Gastroesophageal sphincter (tissue), 4 donors: ENCODE measurements around the gene NOP10. TPM values are rescaled to one million over a fixed set of nuclear protein-coding genes. Genes with fewer than 3 reads are reported as not detected.

Source experiments
- ATAC-seq: fragments of 150-250 bp; one replicate; pipeline ENCODE4 v1.9.1; 2016; ENCODE audit warnings: mild to moderate bottlenecking, moderate library complexity
- H3K27ac ChIP-seq, 4 donors: fragments of 200-600 bp; sonication (generic) in 3 of 4; 1 replicate in 3 of 4; 2 replicates in 1 of 4; pipeline ENCODE4 v1.5.1; 2016 to 2019
- H3K27me3 ChIP-seq: fragments of 200-600 bp; sonication (generic); one replicate; pipeline ENCODE4 v1.5.1; 2019
- H3K36me3 ChIP-seq, 2 donors: fragments of 200-600 bp; sonication (generic); one replicate each; pipeline ENCODE4 v1.5.1; 2019; ENCODE audit warnings: control low read depth in 1 of 2
- H3K4me1 ChIP-seq, 3 donors: fragments of 200-600 bp; sonication (generic); 1 replicate in 2 of 3; 2 replicates in 1 of 3; pipeline ENCODE4 v1.5.1; 2016 to 2019; ENCODE audit warnings: control low read depth in 2 of 3
- H3K4me3 ChIP-seq, 2 donors: fragments of 200-600 bp; sonication (generic); one replicate each; pipeline ENCODE4 v1.5.1; 2019; ENCODE audit warnings: mild to moderate bottlenecking in 1 of 2, moderate library complexity in 1 of 2
- H3K9me3 ChIP-seq, 3 donors: fragments of 200-600 bp; sonication (generic); one replicate each; pipeline ENCODE4 v1.5.1; 2017 to 2019; ENCODE audit warnings: control low read depth in 2 of 3
- CTCF ChIP-seq, 4 experiments: fragments of 200-600 bp in 2 of 4; fragments of 450-650 bp in 2 of 4; sonication (generic) in 1 of 4; IDR thresholded peaks; one replicate each; pipeline ENCODE4 v1.5.1; 2017 to 2019; ENCODE audit warnings: antibody characterized with exemption in 4 of 4, mild to moderate bottlenecking in 2 of 4, moderate library complexity in 2 of 4
- EP300 ChIP-seq: sonication (generic); formaldehyde crosslinking; IDR thresholded peaks from one replicate; pipeline ENCODE4 v1.6.1; 2017; ENCODE audit warnings: antibody characterized with exemption, mild to moderate bottlenecking
- POLR2A ChIP-seq, 2 donors: fragments of 450-650 bp; IDR thresholded peaks; one replicate each; pipeline ENCODE4 v1.6.1; 2017; ENCODE audit warnings: antibody characterized with exemption in 2 of 2, mild to moderate bottlenecking in 2 of 2, moderate library complexity in 1 of 2
- POLR2AphosphoS5 ChIP-seq: sonication (generic); formaldehyde crosslinking; IDR thresholded peaks from one replicate; pipeline ENCODE4 v1.6.1; 2017; ENCODE audit warnings: antibody characterized with exemption
- WGBS, 2 donors: methylation state at CpG; one replicate each; pipeline ENCODE4 v1.1.5; 2018; ENCODE audit warnings: low coverage in 1 of 2; 5-methylcytosine and 5-hydroxymethylcytosine counted together
- total RNA-seq, 4 donors: library from RNA; depleted of rRNA; stranded (reverse); fragments of >200 nt; gene quantifications; one replicate each; pipeline ENCODE4 v1.1.0, GENCODE V29; 2016

Gene NOP10
- total RNA-seq, 4 donors from 2014 or later = 93.3 to 128 (median 108) TPM

- no peaks in the 10 kb centered on the region for H3K9me3 ChIP-seq
- H3K36me3 ChIP-seq = peaks cover 0 to 46% of the 10 kb centered on the region in 2 donors
- no peak overlapping the region for H3K4me3 ChIP-seq
- H3K4me1 ChIP-seq = peaks cover 0 to 30% (median 13%) of the 10 kb centered on the region in 3 donors
- no peak for TF ChIP-seq EP300
- TF ChIP-seq POLR2A (IDR thresholded peaks at IDR 0.05) = no peak
- TF ChIP-seq POLR2AphosphoS5 = no peak
- no peak for TF ChIP-seq CTCF (IDR thresholded peaks at IDR 0.05)
- H3K27ac ChIP-seq = no peak overlapping the region
- no peak for ATAC-seq
- WGBS, 2 donors = 95% methylated on average over 7 to 8 of the region's 8 CpGs
- no peaks in the 10 kb centered on the region for H3K27me3 ChIP-seq
These were observed 21.1 kb upstream of the NOP10 start for GRCh38 chr15:34364041-34364440.

- no peak for ATAC-seq
- Histone ChIP-seq H3K4me1 (peaks cover 0 to 17% (median 7%) of the 10 kb centered on the region in 3 donors), H3K27me3 (no peaks in the 10 kb centered on the region), H3K9me3 (no peaks in the 10 kb centered on the region), H3K27ac (no peak overlapping the region), H3K36me3 (peaks cover 0 to 65% of the 10 kb centered on the region in 2 donors), H3K4me3 (no peak overlapping the region)
- no peak for TF ChIP-seq CTCF (IDR thresholded peaks at IDR 0.05)
- TF ChIP-seq EP300 = no peak
- TF ChIP-seq POLR2AphosphoS5 = no peak
- no peak for TF ChIP-seq POLR2A (IDR thresholded peaks at IDR 0.05)
- 83% methylated on average over 4 of the region's 10 CpGs; no CpG with 5 or more reads in 1 of the 2 donors for WGBS, 2 donors
These were observed 19.3 kb upstream of the NOP10 start for GRCh38 chr15:34362047-34362773.

- ATAC-seq = no peak
- H3K36me3 ChIP-seq = peaks cover 0 to 74% of the 10 kb centered on the region in 2 donors
- no peaks in the 10 kb centered on the region for H3K27me3 ChIP-seq
- no peaks in the 10 kb centered on the region for H3K9me3 ChIP-seq
- H3K4me3 ChIP-seq = no peak overlapping the region
- no peak overlapping the region for H3K27ac ChIP-seq
- 100% methylated on average over 1 of the region's 7 CpGs; no CpG with 5 or more reads in 1 of the 2 donors for WGBS, 2 donors
- TF ChIP-seq CTCF (IDR thresholded peaks at IDR 0.05) = no peak
- TF ChIP-seq POLR2A (IDR thresholded peaks at IDR 0.05) = no peak
- TF ChIP-seq EP300 = no peak
- no peak for TF ChIP-seq POLR2AphosphoS5
- peaks cover 0 to 14% (median 7%) of the 10 kb centered on the region in 3 donors for H3K4me1 ChIP-seq
These were observed 18.3 kb upstream of the NOP10 start for GRCh38 chr15:34361278-34361677.

GRCh38 chr15:34360298-34360697 is 17.4 kb upstream of the NOP10 start:
- H3K4me1 ChIP-seq = peaks cover 0 to 4% (median 0%) of the 10 kb centered on the region in 3 donors
- H3K27ac ChIP-seq = no peak overlapping the region
- peaks cover 0 to 84% of the 10 kb centered on the region in 2 donors for H3K36me3 ChIP-seq
- WGBS, 2 donors = no CpG with 5 or more reads among the region's 1 CpG
- H3K9me3 ChIP-seq = no peaks in the 10 kb centered on the region
- no peak overlapping the region for H3K4me3 ChIP-seq
- H3K27me3 ChIP-seq = no peaks in the 10 kb centered on the region
- TF ChIP-seq POLR2A (IDR thresholded peaks at IDR 0.05) (no peak), CTCF (IDR thresholded peaks at IDR 0.05) (no peak), POLR2AphosphoS5 (no peak), EP300 (no peak)
- ATAC-seq = no peak

GRCh38 chr15:34359416-34359815 is 16.5 kb upstream of the NOP10 start:
- WGBS, 2 donors = 80% methylated on average over 1 of the region's 3 CpGs; no CpG with 5 or more reads in 1 of the 2 donors
- no peak for ATAC-seq
- peaks cover 0 to 93% of the 10 kb centered on the region in 2 donors for H3K36me3 ChIP-seq

More at GRCh38 chr15:34359416-34359815, 16.5 kb upstream of the NOP10 start:
- Histone ChIP-seq H3K27me3 (no peaks in the 10 kb centered on the region), H3K27ac (no peak overlapping the region), H3K4me1 (no peaks in the 10 kb centered on the region), H3K4me3 (no peak overlapping the region), H3K9me3 (no peaks in the 10 kb centered on the region)
- TF ChIP-seq POLR2AphosphoS5 (no peak), POLR2A (IDR thresholded peaks at IDR 0.05) (no peak), EP300 (no peak), CTCF (IDR thresholded peaks at IDR 0.05) (no peak)
